Measurements from ENCODE around the gene MAP6.

DNA sequence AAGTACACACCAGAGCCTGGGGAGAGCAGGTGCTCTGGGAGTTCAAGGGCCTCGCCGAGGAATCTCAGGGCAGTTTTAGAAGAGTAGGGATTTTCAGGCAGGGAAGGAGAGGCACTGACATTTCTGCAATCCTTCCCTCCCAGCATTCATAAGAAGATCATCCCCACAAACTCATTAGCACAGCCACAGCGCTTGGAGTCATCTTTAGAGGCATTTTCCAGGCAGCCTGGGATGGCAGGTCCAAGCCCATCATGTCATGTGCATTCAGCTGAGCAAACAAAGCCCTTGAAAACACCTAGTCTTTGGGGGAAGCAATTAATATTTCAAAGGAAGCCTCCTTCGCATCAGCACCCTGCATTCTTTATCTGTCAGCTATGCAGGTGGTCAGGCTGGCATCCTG, 43.8 kb downstream of the MAP6 start:
- no peak for TF ChIP-seq CTCF (conservative IDR thresholded peaks at IDR 0.05)
- TF ChIP-seq EZH2 (IDR thresholded peaks at IDR 0.05; ENCODE audit: low read depth) = no peak

Data from PC-9 (cell line).